H9 (cell line): ENCODE measurements around the gene SPTBN1. TPM values are rescaled to one million over a fixed set of nuclear protein-coding genes. Genes with fewer than 3 reads are reported as not detected.

Source experiments
- DNase-seq: peaks from one replicate; pipeline ENCODE4 v3.0.0-alpha.2; 2017
- H2AFZ ChIP-seq: one replicate; pipeline ENCODE4 v1.6.1; 2013; ENCODE audit warnings: mild to moderate bottlenecking, low read length, control low read depth, moderate library complexity
- H2AK5ac ChIP-seq: 2 replicates; pipeline ENCODE4 v1.6.1; 2013; ENCODE audit warnings: low read length, control low read depth, mixed read lengths; ENCODE audit not compliant: insufficient read length
- H2BK120ac ChIP-seq: one replicate; pipeline ENCODE4 v1.6.1; 2013; ENCODE audit warnings: low read depth, mild to moderate bottlenecking, low read length, control low read depth, inconsistent platforms; ENCODE audit not compliant: poor library complexity, severe bottlenecking
- H2BK12ac ChIP-seq: 2 replicates; pipeline ENCODE4 v1.6.1; 2013; ENCODE audit warnings: low read length, control low read depth, mixed read lengths, low read depth; ENCODE audit not compliant: insufficient read length
- H2BK15ac ChIP-seq: 2 replicates; pipeline ENCODE4 v1.6.1; 2013; ENCODE audit warnings: low read depth, low read length, control low read depth
- H2BK20ac ChIP-seq: one replicate; pipeline ENCODE4 v1.6.1; 2013; ENCODE audit warnings: low read depth, mild to moderate bottlenecking, low read length, control low read depth, inconsistent platforms; ENCODE audit not compliant: poor library complexity, severe bottlenecking
- H2BK5ac ChIP-seq: 2 replicates; pipeline ENCODE4 v1.6.1; 2013; ENCODE audit warnings: low read length, control low read depth, mixed read lengths; ENCODE audit not compliant: insufficient read length
- H3K14ac ChIP-seq: 2 replicates; pipeline ENCODE4 v1.6.1; 2013; ENCODE audit warnings: low read length, control low read depth; ENCODE audit not compliant: insufficient read depth
- H3K18ac ChIP-seq: 2 replicates; pipeline ENCODE4 v1.6.1; 2013; ENCODE audit warnings: low read depth, mild to moderate bottlenecking, mixed read lengths, low read length, control low read depth; ENCODE audit not compliant: insufficient read length
- H3K23ac ChIP-seq: 2 replicates; pipeline ENCODE4 v1.6.1; 2013; ENCODE audit warnings: low read length, control low read depth, mixed read lengths, low read depth; ENCODE audit not compliant: insufficient read length
- H3K23me2 ChIP-seq: 2 replicates; pipeline ENCODE4 v1.6.1; 2013; ENCODE audit warnings: low read depth, mild to moderate bottlenecking, mixed read lengths, low read length, control low read depth; ENCODE audit not compliant: insufficient read length, poor library complexity, severe bottlenecking
- H3K27ac ChIP-seq: 2 replicates; pipeline ENCODE4 v1.5.1; 2013; ENCODE audit warnings: low read length, control low read depth, mixed read lengths, low read depth; ENCODE audit not compliant: insufficient read length
- H3K27me3 ChIP-seq: 2 replicates; pipeline ENCODE4 v1.6.1; 2013; ENCODE audit warnings: low read length, control low read depth, inconsistent platforms; ENCODE audit not compliant: insufficient read depth
- H3K4ac ChIP-seq: 2 replicates; pipeline ENCODE4 v1.6.1; 2013; ENCODE audit warnings: low read depth, mild to moderate bottlenecking, control low read depth, inconsistent platforms, low read length, moderate library complexity
- H3K4me1 ChIP-seq: 2 replicates; pipeline ENCODE4 v1.6.1; 2013; ENCODE audit warnings: low read length, control low read depth, inconsistent platforms; ENCODE audit not compliant: insufficient read depth
- H3K4me2 ChIP-seq: 2 replicates; pipeline ENCODE4 v1.6.1; 2013; ENCODE audit warnings: low read length, control low read depth, mixed read lengths; ENCODE audit not compliant: insufficient read length, insufficient read depth
- H3K56ac ChIP-seq: 2 replicates; pipeline ENCODE4 v1.6.1; 2013; ENCODE audit warnings: low read depth, mild to moderate bottlenecking, mixed read lengths, low read length, control low read depth; ENCODE audit not compliant: insufficient read length
- H3K79me1 ChIP-seq: 2 replicates; pipeline ENCODE4 v1.6.1; 2013; ENCODE audit warnings: low read depth, mild to moderate bottlenecking, moderate library complexity, low read length, control low read depth, inconsistent platforms; ENCODE audit not compliant: insufficient read depth, poor library complexity, severe bottlenecking
- H3K79me2 ChIP-seq: 2 replicates; pipeline ENCODE4 v1.6.1; 2013; ENCODE audit warnings: low read length, control low read depth, inconsistent platforms; ENCODE audit not compliant: insufficient read depth
- H3K9ac ChIP-seq: 2 replicates; pipeline ENCODE4 v1.6.1; 2013; ENCODE audit warnings: low read length, control low read depth, mixed read lengths; ENCODE audit not compliant: insufficient read length; ENCODE audit errors: extremely low read depth
- H3K9me3 ChIP-seq: one replicate; pipeline ENCODE4 v1.6.1; 2013; ENCODE audit warnings: low read depth, low read length, inconsistent platforms; ENCODE audit not compliant: control insufficient read depth
- H3T11ph ChIP-seq: one replicate; pipeline ENCODE4 v1.6.1; 2013; ENCODE audit warnings: mild to moderate bottlenecking, low read length, control low read depth, inconsistent platforms
- H4K20me1 ChIP-seq: one replicate; pipeline ENCODE4 v1.6.1; 2013; ENCODE audit not compliant: control insufficient read depth, insufficient read length, insufficient read depth
- H4K5ac ChIP-seq: 2 replicates; pipeline ENCODE4 v1.6.1; 2013; ENCODE audit warnings: low read depth, mild to moderate bottlenecking, mixed read lengths, low read length, control low read depth; ENCODE audit not compliant: insufficient read length
- H4K8ac ChIP-seq: replicated peaks from 2 replicates; pipeline ENCODE4 v1.6.1; 2013; ENCODE audit warnings: low read length, control low read depth, mixed read lengths, low read depth; ENCODE audit not compliant: insufficient read length
- H4K91ac ChIP-seq: 2 replicates; pipeline ENCODE4 v1.6.1; 2013; ENCODE audit warnings: low read depth, mild to moderate bottlenecking, moderate library complexity, mixed read lengths, low read length, control low read depth; ENCODE audit not compliant: insufficient read length
- H3K27ac Mint-ChIP-seq, 3 experiments: 2 replicates in 2 of 3; 3 replicates in 1 of 3; pipeline ENCODE4 v1.8.0; 2020 to 2021; ENCODE audit warnings: mixed read lengths in 3 of 3, mild to moderate bottlenecking in 1 of 3, moderate library complexity in 1 of 3
- H3K27me3 Mint-ChIP-seq: 2 replicates; pipeline ENCODE4 v1.8.0; 2021; ENCODE audit warnings: low read depth, mild to moderate bottlenecking, moderate library complexity, mixed read lengths
- H3K36me3 Mint-ChIP-seq, 3 experiments: 2 replicates in 2 of 3; 3 replicates in 1 of 3; pipeline ENCODE4 v1.8.0; 2020 to 2021; ENCODE audit warnings: low read depth in 3 of 3, mixed read lengths in 3 of 3; ENCODE audit not compliant: insufficient read depth in 1 of 3
- H3K4me1 Mint-ChIP-seq, 2 experiments: 2 replicates each; pipeline ENCODE4 v1.8.0; 2020; ENCODE audit warnings: mixed read lengths in 2 of 2
- H3K4me3 Mint-ChIP-seq, 2 experiments: 2 replicates in 1 of 2; 3 replicates in 1 of 2; pipeline ENCODE4 v1.8.0; 2020 to 2021; ENCODE audit warnings: mild to moderate bottlenecking in 2 of 2, mixed read lengths in 2 of 2, moderate library complexity in 1 of 2
- H3K9me3 Mint-ChIP-seq, 2 experiments: 2 replicates in 1 of 2; 3 replicates in 1 of 2; pipeline ENCODE4 v1.8.0; 2020; ENCODE audit warnings: mild to moderate bottlenecking in 2 of 2, mixed read lengths in 2 of 2, moderate library complexity in 1 of 2
- CTCF ChIP-seq: fragments of 200-600 bp; sonication (generic); conservative IDR thresholded peaks from 3 replicates; pipeline ENCODE4 v1.8.0; 2021; ENCODE audit warnings: antibody characterized with exemption, mild to moderate bottlenecking
- WGBS: extraction: QIAGEN DNeasy Blood & Tissue Kit; methylation state at CpG from one replicate; pipeline ENCODE4 v1.1.7; 2013; ENCODE audit warnings: missing lambda C conversion rate, low lambda C conversion rate, mixed read lengths; ENCODE audit not compliant: insufficient read length; ENCODE audit errors: extremely low coverage; 5-methylcytosine and 5-hydroxymethylcytosine counted together
- total RNA-seq: library from RNA; stranded (reverse); gene quantifications from 2 replicates; pipeline ENCODE4 v1.2.1, GENCODE V29; 2021

Gene SPTBN1
- total RNA-seq, 1 experiment from 2014 or later: 164 TPM

GRCh38 chr2:54559006-54559445, 102.9 kb downstream of the SPTBN1 start:
- no CpG with 5 or more reads among the region's 5 CpGs for WGBS
- H3K9me3 Mint-ChIP-seq: no peaks in the 10 kb centered on the region; a peak in 1 of 5 replicates
- H4K91ac ChIP-seq: no peak overlapping the region
- H2AFZ ChIP-seq: no peak overlapping the region
- peaks cover 13% of the 10 kb centered on the region for H3K23me2 ChIP-seq
- no peak for DNase-seq
- no peak overlapping the region for H2BK20ac ChIP-seq
- H3K79me1 ChIP-seq: peaks cover 4% of the 10 kb centered on the region
- H2BK120ac ChIP-seq: no peak overlapping the region
- H3K27me3 Mint-ChIP-seq: no peaks in the 10 kb centered on the region; the same call in 1 of the 2 replicates
- peak overlapping the region; percentile 96 to 99 (median 98) for H3K27ac Mint-ChIP-seq
- no peak overlapping the region for H3K4ac ChIP-seq
- no peak overlapping the region for H2BK12ac ChIP-seq
- no peak overlapping the region for H3T11ph ChIP-seq
- peaks cover 27% of the 10 kb centered on the region; the same call in 1 of the 2 replicates for H3K79me2 ChIP-seq
- H3K4me2 ChIP-seq: peak overlapping the region; percentile 76
- peak overlapping the region; percentile 15 for H3K18ac ChIP-seq
- H3K27me3 ChIP-seq: no peaks in the 10 kb centered on the region
- no peaks in the 10 kb centered on the region for H4K20me1 ChIP-seq
- H3K9ac ChIP-seq: peak overlapping the region; percentile 86
- no peaks in the 10 kb centered on the region; the same call in 1 of the 2 replicates for H3K4me1 ChIP-seq
- peaks cover 43 to 48% of the 10 kb centered on the region in 2 experiments for H3K4me1 Mint-ChIP-seq
- no peak overlapping the region for H3K23ac ChIP-seq
- TF ChIP-seq CTCF: no peak
- no peak overlapping the region for H2BK5ac ChIP-seq
- H3K9me3 ChIP-seq: no peaks in the 10 kb centered on the region
- H3K27ac ChIP-seq: peak overlapping the region; percentile 29
- H3K14ac ChIP-seq: peak overlapping the region; percentile 87
- no peak overlapping the region for H2AK5ac ChIP-seq
- H2BK15ac ChIP-seq: no peak overlapping the region
- H3K56ac ChIP-seq: no peak overlapping the region
- no peak overlapping the region for H4K8ac ChIP-seq
- peak overlapping the region; percentile 94 to 96 for H3K4me3 Mint-ChIP-seq
- H4K5ac ChIP-seq: no peak overlapping the region
- peaks cover 0 to 12% (median 4%) of the 10 kb centered on the region in 3 experiments; a peak in 3 of 7 replicates for H3K36me3 Mint-ChIP-seq
